Activated CD4-positive, CD25-positive, alpha-beta regulatory T cell treated with anti-CD3 and anti-CD28 coated beads, Interleukin-2, amount 50 U/mL, for 72 hours (primary cell): ENCODE measurements around the gene EXOC4.

Experiments used
- DNase-seq: peaks from one replicate; pipeline ENCODE4 v3.0.0; 2021

EXOC4 gene

DNA sequence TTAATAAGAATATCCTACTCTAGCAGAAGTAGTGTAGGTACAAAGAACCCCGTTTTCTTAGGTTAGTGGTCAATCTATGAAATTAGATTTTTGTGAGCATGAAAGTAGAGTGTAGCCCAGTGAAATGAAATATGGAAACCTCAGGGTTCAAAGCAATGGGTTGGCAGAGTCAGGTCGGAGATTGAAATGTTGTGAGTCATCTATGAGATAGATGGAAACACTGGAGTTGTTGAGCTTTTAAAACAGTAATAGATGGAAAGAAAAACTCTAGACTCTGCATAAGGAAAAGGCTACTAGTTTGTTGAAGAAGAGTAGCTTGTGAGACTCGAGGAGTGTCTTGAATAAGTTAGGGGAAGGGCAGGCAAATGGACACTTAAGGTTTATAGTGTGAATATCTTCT is 251.9 kb downstream of the EXOC4 start:
- DNase-seq = no peak

DNA sequence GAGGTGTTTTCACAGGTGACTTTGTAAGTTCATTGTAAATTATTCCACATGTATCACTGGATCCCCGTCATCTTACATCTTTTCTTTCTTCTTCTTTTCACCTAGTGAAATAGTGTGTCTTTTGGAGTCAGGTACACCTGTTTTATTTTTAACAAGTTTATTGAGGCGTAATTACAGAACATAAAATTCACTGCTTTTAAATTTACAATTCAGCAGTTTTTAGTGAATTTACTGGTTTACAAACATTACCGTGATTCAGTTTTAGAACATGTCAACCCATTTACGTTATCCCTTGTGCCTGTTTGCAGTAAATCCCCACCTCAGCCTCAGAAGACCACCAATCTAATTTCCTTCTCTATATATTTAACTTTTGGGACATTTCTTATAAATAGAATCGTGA is 256.9 kb downstream of the EXOC4 start:
- no peak for DNase-seq

DNA sequence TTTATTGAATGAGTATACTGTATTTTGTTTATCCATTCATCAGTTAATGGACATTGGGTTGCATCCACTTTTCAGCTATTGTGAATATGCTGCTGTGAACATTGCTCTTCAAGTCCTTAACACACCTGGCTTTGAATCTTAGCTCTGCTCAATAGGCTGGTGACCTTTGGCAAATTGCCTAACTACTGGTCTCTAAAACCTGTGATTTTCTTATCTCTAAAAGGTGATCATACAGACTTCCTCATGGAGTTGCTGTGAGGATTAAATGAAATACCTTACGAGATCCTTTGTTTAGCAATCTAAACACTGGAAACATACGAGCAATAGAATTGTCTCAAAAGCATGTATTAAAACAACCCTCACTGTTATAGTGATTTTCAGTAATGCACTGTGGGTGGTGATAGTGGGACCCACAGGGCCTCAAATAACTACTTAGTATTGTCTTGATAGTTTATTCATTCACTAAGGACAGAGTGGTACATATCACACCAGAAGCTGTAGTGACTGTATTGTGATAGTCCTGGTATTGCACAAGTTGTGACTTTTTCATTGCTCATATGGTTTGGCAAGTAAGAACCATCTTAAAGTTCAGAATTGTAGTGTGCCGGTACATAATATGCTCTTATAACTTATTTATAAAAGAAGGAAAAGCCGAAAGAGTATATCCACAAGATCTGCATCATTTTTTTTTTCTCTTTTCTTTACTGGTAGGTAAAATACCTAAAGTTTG is 257.6 kb downstream of the EXOC4 start:
- DNase-seq = no peak

DNA sequence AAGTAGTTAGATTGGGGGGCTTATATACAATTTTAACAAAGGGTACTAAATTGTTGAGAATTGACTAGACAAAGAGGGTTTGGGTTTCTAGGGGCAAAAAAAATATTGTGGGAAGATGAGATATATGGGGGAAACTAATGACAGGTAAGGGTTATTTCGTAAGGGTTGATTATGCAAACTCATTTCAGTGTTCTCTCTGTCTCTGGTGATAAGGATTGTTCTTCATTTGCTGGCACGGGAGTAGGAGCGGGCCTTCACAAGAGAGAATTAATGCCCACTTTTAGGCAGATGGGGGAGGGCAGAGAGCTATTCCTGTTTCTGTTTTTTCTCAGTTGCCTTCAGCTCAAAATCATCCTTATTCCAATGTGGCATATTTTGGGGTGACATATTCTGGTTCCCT is 258.4 kb downstream of the EXOC4 start:
- DNase-seq = no peak

DNA sequence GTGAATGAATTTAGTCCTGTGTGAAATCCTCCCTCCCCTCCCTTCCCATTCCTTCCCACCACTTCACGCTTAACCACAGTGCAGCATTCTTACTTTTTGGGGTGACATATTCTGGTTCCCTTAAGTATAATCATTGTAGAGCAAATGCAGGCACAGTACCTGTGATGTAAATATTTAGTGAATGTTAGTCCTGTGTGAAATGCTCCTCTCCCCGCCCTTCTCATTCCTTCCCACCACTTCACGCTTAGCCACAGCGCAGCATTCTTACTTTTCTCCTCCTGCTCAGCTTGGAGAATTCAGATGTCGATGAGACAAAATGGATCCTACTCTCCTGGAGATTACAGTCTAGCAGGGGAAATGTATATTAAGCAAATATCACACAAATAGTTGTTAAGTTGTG is 258.8 kb downstream of the EXOC4 start:
- no peak for DNase-seq

DNA sequence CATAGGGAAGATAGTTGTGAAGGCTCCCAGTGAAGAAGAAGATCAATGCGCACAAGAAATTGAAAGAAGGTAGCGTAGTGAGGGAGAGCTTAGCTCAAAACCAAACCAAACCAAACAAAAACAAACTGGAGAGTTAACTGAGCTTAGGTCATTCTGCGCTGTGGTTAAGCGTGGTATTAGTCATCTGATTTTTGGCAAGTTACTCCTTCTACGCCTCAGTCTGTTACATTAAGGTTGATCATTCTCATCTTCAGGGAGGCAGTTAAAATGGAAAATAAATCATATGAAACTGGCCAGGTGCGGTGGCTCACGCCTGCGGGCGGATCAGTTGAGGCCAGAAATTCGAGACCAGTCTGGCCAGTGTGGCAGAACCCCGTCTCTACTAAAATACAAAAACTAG is 259.7 kb downstream of the EXOC4 start:
- DNase-seq = no peak

DNA sequence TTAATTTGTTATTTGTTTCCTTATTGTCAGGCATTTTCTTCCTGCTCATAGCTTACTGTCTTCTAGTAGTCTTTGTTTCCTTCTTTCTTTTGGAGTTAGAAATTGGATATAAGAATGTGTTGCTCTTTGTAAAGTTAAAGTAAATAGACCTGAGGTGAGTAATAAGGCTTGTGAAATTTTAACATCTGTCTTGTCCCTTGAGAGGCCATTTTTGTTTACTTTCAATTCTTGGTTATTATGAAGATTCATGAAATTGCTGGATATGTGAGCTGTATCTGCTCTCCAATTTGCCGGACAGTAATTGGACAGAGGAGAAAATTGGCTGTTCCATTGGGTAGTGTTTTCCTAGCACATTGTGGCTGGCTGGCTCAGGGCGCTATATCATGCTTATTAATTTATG is 260.7 kb downstream of the EXOC4 start:
- no peak for DNase-seq

DNA sequence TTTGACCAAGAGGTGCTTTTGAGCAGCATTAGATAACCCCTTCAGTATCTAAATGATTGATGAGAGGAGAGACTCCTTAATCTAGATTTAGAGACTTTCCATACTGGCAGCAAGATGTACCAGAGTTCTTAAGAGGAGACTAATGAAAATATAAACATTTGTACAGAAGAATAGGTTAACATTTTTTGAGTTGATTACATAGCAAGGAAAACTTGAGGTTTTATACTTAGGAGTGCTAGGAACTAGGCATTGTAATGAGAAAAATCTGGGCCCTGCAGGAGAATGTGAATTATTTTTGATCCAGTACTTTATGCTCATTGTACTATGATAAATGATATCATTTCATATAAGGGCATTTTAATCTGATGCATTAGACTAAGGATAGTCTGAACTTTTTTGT is 261.7 kb downstream of the EXOC4 start:
- DNase-seq = no peak

DNA sequence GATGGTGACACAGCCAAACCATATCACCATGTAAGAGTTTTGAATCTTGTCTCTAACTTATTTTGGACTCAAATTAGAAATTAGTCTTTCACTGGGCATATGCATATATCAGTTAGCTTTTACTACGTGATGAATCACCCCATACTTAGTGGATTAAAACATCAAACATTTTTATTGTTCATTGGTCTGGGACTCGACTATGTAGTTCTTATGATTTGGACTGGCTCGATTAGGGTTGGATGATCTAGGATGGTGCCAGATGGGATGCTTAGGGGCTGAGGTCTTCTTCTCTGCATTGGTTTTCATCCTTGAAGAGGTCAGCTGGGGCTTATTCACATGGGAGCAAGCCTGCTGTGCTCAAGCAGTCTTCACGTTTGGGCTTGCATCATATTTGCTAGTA is 264.9 kb downstream of the EXOC4 start:
- no peak for DNase-seq

DNA sequence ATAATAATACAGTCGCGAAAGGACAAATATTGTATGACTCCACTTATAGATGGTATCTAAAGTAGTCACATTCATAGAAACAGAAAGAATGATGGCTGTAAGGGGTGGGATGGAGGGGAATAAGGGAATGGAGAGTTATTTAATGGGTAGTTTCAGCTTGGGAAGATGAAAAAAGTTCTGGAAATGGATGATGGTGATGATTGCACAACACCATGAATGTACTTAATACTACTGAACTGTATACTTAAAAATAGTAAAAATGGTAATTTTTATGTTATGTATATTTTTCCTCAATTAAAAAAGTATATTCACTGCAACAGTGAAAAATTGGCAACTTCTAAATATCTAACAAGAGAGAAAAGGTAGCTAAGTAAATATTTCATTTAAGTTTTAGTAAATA is 265.8 kb downstream of the EXOC4 start:
- DNase-seq = no peak

DNA sequence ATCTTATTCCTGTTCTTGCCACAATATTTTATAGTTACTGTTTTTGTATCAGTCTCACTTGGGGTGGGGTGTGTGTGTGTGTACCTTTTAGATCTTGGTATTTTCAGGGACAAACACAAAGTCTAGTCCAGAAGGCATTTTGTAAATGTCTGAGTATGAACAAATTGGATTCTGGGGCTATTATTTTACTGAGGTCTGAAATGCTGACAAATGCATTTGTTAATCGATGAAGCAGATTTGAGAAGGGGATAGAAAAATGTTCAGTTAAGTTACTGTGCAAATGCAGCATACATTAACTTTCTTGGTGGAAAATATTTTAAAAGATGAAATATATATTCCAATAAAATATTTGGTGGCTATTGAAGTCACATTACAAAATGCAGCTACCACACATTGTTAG is 267.4 kb downstream of the EXOC4 start:
- no peak for DNase-seq

DNA sequence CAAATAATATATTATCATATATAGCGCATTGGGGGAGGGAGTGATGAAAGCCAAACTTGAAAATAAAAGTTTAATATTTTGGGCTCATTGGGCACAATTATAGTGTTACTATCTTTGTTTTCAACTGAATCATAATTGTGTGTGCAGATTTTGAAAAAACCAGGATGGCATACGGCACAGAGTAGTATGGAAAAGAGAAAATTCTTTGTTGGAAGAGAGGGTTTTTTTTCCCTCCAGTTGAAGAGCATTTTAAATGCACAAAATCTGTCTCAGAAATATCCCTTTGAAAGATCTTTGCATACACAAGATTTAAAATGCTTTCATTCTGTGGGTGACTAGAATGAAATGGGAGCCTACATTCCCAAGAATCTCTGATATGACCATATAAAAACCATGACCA is 269.6 kb downstream of the EXOC4 start:
- DNase-seq = no peak

DNA sequence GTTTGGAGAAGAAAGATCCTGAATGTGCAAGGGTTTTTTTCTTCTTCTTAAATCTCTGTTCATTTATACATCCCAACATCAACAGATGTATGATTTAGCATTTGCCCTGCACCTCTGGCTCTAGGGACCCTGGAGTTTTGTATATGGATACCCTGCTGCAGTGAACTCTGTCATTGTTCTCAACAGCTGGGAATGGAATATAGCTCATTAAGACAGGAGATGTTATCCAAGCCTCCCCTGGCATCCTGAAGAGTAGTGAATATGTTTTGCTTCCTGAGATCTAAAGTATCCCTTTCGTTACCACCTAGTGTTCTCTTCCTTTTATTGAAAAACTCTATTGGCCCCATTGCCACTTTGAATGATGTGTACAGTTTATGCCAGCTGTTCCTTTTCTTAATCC is 275.9 kb downstream of the EXOC4 start:
- no peak for DNase-seq

DNA sequence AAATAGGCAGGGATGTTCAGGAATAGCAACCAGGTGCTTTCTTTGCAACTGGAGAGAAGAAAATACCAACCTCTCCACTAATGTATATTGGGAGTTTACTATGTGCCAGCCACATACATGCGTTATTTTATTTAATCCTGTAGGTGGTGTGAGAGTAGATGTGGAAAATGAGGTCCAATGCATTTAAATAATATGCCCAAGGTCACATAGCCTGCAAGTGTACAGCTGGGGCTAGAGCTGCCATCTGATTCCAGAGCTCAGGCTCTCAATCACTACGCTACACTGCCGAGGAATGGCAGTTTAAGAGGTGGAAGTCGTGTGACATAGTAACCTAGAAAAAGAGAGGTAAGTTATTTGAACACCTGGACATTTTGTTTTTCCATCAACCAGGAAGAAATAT is 277.0 kb downstream of the EXOC4 start:
- no peak for DNase-seq

DNA sequence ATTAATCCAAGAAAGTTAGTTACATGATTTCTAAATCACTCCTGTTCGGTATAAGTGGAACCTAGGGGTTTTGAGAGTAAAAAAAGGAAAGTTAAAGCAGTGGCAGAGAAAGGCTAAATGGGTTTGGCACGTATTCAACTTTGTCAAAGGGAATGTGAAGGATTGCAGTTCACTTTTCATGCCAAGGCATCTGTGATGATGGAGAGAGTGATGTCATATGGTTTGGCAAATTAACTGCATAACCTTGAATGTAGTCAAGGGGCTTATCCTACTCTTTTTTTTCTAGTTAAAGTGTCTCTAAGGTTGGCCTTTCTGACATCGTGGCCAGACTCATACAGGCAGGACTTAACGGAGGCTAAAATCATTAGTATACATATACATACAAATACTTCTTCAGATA is 277.8 kb downstream of the EXOC4 start:
- no peak for DNase-seq

DNA sequence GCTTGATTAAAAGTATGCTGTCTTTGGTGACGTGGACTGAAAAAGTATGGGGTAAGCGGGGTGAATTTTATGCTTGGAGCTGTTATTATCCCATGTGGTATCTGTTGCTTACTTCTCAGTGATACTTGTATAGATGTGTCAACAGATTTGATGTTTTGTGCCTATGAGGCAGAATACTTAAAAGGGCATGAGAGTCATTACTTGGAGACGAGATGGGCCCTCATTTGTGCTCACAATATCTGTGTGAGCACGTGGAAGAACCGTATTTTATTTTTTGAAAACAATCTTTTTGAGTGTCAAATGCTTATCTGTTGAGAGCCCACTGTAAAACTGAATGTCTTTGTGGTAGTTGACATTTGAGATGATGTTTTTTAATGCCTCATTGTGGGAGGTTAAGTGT is 281.9 kb downstream of the EXOC4 start:
- DNase-seq = no peak

DNA sequence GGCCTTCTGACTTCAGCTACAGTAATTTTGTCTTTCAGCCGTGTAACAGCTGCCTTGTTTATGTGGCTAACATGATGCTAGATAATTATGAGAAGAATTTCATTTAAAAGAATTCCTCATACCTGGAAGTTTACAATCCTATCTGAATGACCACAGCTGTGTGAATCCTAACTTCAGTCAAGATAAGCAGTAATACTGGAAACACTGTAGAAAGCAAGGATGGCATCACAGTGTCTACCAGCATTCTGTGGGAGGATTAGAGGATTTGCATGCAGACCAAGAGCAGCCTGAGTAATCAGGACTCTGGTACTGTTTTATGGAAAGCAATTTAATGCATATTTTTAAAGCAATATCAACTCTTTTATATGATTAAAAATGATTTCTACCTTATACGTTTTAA is 282.4 kb downstream of the EXOC4 start:
- no peak for DNase-seq

DNA sequence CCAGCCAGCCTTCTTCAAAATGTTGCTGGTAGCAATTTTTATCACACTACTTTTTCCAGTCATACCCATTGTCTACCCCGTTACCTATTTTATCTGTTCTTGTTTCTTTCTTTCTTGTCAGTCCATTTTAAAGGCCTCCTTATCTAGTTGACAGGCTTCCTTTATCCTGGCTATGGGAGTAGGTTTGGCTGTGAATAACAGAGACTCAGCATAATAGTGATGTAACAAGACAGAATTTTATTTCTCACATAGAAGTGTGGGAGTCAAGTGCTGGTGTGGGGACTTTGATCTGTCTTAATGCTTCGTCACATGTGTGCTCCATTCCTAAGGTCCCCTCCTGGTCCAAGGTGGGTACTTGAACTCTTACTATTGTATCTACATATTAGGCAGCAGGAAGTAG is 283.6 kb downstream of the EXOC4 start:
- DNase-seq = no peak

DNA sequence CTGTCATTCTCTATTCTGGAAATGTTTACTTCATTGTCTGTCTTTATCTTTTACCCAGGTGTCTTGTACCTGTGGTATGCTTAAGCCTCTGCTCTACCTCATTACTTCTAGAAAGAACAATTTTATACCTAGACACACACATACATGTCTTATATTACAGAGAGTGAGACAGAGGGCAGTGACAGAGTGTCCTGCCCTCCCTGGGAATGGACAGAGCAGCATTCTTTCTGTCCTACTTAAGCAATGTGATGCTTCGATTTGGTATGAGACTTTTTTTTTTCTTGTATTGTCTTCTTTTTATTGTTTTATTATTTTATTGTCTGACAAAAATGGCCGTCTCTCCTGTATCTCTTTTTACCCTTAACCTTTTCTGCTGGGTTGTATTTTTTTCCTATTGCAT is 286.1 kb downstream of the EXOC4 start:
- DNase-seq = no peak

DNA sequence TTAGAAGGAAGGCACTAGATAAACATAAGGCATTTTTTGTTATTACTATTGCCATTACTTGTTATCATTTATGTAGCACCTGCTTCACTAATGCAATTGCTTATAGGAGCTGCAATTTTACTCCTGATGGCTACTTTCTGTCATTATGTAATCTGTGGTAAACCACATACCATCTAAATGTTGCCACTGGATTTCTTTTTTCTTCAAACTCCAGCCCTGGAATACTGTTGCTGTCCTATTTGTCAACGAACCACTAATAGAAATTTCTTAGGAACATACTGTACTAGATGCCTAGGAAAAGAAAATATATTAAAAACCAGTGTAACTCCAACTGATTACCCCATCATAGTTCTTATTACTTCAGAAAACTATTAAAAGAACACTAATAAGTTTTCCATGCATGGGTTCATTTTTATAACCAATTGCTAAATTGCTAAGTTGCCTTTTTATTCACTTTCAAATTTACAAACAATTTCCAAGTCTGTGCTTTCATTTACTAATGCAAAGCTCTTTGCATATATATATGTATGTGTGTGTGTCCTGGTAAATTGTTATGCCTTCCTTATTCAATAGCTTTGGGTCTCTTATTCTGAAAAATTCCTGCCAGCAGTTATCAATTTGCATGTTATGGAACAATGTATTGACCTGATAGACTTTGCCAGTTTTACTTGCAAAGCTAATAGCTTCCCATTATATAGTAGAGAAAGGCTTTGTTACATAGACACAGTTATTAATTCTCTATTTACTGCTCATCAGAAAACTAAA is 287.4 kb downstream of the EXOC4 start:
- no peak for DNase-seq

DNA sequence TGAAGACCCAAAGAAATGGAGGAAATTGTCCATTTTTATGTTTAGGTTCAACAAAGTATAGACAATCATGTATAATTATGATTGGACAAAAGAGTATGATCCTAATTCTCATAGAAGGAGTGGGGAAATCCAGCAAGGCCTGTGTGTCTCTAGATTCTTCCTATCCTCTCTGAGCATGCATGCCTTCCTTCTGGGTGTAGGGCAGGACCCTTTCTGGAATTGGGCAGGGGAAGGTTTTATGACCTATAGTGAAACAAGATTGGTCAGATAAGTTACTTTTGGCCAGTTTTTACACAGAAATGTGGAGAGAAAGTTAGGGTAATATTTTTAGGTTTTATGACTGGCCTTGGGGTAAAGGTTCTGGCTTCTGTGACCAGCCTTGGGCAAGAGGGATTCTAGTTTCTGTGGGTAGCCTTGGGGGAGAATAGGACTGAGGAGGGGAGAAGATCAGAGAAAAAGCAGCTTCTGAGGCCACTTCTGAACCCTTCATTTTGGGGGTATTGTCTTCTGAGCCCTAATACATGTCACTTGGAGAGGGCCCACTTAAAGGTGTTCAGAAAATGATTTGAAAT is 289.4 kb downstream of the EXOC4 start:
- DNase-seq = no peak

DNA sequence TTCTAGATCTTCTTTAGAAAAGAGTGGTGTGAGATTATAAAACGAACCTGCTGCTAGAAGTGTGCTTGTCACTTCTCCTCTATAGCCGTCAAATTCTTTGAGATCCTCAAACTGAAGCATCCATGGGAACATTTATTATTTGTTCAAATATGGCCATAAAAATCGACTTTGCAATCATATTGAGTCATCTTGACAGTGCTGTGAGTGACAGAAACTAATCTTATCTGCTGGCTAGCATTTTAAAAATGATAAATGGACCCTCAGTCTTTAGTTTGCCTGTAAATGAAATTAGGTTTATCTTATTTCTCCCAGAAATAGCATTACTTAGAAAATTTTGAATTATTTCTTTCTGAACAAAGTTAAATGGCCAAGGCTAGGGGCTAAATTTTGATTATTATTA is 290.8 kb downstream of the EXOC4 start:
- DNase-seq = no peak

DNA sequence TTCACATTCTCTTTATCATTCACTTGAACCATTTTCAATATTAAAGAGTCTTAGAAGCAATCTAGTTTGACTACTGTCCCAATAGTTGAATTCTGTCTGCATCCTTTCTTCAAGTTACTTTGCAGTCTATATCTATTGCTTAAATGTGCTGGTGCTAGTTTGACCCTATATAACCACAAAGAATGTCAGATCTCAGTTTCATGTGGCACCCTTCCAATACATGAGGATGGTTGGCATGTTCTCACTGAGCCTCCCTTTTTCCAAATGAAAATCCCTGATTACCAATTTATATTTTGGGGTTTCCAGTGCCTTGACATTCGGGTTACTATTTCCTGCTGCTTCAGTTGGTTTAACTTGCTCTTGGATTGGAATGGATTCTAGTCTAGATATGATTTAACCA is 292.7 kb downstream of the EXOC4 start:
- DNase-seq = no peak

DNA sequence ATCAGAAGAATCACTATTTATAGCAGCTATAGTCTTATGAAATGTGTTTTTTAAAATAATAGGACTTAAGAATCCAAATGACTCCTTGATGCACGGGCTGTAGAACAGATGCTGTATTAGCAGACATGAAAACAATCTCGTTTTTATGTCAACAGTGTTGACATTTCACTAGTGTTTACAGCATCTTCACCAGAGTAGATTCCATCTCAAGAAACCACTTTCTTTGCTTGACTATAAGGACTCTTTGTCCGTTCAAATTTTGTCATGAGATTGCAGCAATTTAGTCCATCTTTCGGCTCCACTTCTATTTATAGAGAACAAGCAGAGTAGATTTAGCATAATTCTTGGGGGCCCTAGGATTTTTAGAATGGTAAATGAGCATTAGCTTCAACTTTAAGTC is 295.1 kb downstream of the EXOC4 start:
- DNase-seq = no peak

DNA sequence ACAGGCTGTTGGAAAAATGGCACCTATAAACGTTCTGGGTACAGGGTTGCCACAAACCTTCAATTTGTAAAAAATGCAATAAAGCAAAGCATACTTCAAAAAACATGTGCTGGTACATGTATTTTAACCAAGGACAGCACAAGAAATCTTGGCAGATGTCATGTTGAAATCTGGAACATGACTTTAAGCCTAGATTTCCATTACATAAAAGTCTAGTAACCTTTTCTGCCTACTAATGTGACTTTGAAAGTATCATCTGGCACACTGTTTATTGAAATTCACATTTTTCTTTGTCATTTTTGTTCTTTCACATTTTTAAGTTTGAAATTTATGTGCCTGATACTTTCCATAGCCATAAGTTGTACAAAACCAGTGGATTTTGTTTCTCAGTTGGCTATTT is 296.8 kb downstream of the EXOC4 start:
- no peak for DNase-seq
